ENCODE data around the gene H6PD.

Gene H6PD

DNA sequence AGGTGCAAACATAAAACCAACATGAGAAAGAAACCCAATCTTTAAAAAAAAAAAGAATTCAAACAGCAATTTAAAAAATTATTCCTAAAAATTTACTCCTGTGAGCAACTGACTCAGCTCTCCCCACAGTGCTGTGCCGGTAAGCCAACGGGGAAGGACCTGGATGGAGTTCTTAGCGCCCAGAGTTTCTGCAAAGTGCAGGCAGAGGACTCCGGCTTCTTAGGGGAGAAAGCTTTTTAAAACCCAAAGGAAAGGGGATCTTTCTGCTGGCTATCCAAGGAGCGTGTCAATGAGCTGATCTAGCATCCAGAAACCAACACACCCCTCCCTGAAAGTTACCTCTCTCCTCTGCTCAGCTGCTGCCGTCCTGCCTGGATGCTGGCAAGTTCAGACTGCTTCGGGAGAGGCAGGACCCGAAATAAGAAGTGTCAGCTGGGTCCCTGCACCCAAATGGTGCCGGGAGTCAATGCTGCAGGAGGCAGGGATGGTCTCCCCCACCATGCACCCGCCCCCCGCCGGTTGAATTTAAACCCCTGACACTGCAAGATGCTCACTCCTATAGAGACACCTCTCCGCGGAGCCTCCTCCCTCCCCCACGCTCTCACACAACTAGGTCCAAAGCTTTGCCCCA lies 32.2 kb upstream of the H6PD start:
- no peak overlapping the region for H3K27ac ChIP-seq
- TF ChIP-seq CTCF (IDR thresholded peaks at IDR 0.05; ENCODE audit: low read depth, low read length), result no peak
- H3K27me3 ChIP-seq (ENCODE audit: insufficient read depth, low read depth, severe bottlenecking), result no peaks in the 10 kb centered on the region
- no peaks in the 10 kb centered on the region for H3K9me3 ChIP-seq (ENCODE audit: severe bottlenecking)
- DNase-seq, result no peak
- no peak overlapping the region for H3K4me3 ChIP-seq (ENCODE audit: low read depth, low read length)
- H3K36me3 ChIP-seq, result no peaks in the 10 kb centered on the region

DNA sequence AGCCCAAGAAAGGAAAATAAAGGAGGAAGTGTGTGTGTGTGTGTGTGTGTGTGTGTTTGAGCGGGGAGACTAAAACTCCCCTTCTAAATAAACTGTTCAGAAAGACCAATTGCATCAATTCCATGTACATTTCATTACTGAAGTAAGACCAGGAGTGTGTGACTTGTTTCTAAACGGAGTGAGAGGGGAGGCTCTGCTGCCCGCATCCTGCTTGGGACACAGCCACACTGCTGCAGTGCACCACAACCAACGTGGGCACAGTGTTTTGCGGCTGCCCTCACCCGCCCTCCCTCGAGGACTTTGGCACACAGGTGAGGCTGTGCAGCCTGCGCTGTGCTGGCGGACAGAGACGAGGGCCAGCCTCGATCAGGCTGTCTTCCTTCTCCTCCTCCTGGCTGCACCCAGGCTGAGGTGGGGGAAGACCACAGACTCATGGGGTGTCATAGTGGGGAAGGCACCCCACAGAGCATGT lies 31.0 kb upstream of the H6PD start:
- no peak for DNase-seq
- H3K27me3 ChIP-seq (ENCODE audit: insufficient read depth, low read depth, severe bottlenecking), result no peaks in the 10 kb centered on the region
- H3K9me3 ChIP-seq (ENCODE audit: severe bottlenecking), result no peaks in the 10 kb centered on the region
- no peak overlapping the region for H3K27ac ChIP-seq
- no peaks in the 10 kb centered on the region for H3K36me3 ChIP-seq
- TF ChIP-seq CTCF (IDR thresholded peaks at IDR 0.05; ENCODE audit: low read depth, low read length), result no peak
- no peak overlapping the region for H3K4me3 ChIP-seq (ENCODE audit: low read depth, low read length)

- H3K9me3 ChIP-seq (ENCODE audit: severe bottlenecking), result no peaks in the 10 kb centered on the region
- H3K27ac ChIP-seq, result no peak overlapping the region
- no peak overlapping the region for H3K4me3 ChIP-seq (ENCODE audit: low read depth, low read length)
- no peaks in the 10 kb centered on the region for H3K36me3 ChIP-seq
- DNase-seq, result no peak
- no peaks in the 10 kb centered on the region for H3K27me3 ChIP-seq (ENCODE audit: insufficient read depth, low read depth, severe bottlenecking)
- no peak for TF ChIP-seq CTCF (IDR thresholded peaks at IDR 0.05; ENCODE audit: low read depth, low read length)
Observed at GRCh38 chr1:9204156-9204720, 30.3 kb upstream of the H6PD start.

DNA sequence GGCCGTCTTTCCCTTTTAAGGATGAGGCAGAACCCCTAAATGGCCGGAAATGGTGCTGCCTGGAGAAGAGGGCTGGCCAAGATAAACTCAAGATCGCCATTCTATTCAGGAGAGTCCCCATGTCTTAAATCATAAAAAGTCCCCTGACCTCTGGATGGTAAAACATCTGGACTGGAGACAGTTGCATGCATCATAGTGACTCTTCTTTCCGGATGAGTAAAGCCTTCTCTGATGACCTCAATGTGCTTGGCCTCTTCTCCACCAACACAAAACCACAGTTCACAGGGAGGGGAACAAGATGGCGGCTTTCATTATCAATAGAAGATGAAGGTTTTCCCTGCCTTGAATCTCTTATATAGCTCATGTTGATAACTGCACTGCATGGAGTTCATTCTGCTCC lies 27.5 kb upstream of the H6PD start:
- TF ChIP-seq CTCF (IDR thresholded peaks at IDR 0.05; ENCODE audit: low read depth, low read length), result no peak
- DNase-seq, result no peak
- H3K27ac ChIP-seq, result no peak overlapping the region
- H3K27me3 ChIP-seq (ENCODE audit: insufficient read depth, low read depth, severe bottlenecking), result no peaks in the 10 kb centered on the region
- no peaks in the 10 kb centered on the region for H3K9me3 ChIP-seq (ENCODE audit: severe bottlenecking)
- no peaks in the 10 kb centered on the region for H3K36me3 ChIP-seq
- H3K4me3 ChIP-seq (ENCODE audit: low read depth, low read length), result no peak overlapping the region

DNA sequence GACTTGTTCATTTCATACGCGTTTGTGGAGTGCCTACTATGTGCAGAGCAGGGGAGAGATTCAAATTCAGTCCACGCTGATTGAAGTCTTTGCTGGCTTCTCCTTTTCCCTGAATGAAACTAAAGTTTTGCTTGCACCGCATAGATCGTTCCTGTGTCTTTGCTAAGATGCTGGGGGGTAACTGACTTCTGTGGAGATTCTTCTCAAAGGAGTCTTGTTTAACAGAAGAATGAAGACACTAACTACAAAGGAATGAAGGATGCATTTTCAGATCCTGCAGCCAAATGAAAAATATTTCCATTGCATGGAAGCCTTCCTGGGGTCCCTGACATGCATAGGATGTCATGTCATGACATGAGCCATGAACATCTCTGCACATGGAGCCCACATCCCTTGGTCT lies 26.9 kb upstream of the H6PD start:
- Histone ChIP-seq H3K4me3 (ENCODE audit: low read depth, low read length) (no peak overlapping the region), H3K9me3 (ENCODE audit: severe bottlenecking) (no peaks in the 10 kb centered on the region), H3K27me3 (ENCODE audit: insufficient read depth, low read depth, severe bottlenecking) (no peaks in the 10 kb centered on the region), H3K27ac (no peak overlapping the region), H3K36me3 (no peaks in the 10 kb centered on the region)
- no peak for DNase-seq
- TF ChIP-seq CTCF (IDR thresholded peaks at IDR 0.05; ENCODE audit: low read depth, low read length), result no peak

Measured in WERI-Rb-1 (cell line).